ENCODE data around the gene NOLC1. TPM values are rescaled to one million over a fixed set of nuclear protein-coding genes. Genes with fewer than 3 reads are reported as not detected.

Gene NOLC1
- total RNA-seq, 1 donor from 2014 or later: 31.2 TPM

- intact Hi-C loops (cut with micrococcal nuclease): no loop called here
- ATAC-seq: peak; percentile 29
- peak; percentile 58 for DNase-seq
Measured at GRCh38 chr10:102120991-102121738, 31.0 kb upstream of the NOLC1 start.

GRCh38 chr10:102121739-102122372 lies 30.3 kb upstream of the NOLC1 start:
- intact Hi-C loops (cut with micrococcal nuclease): no loop called here
- ATAC-seq: peak; percentile 19
- DNase-seq: no peak

GRCh38 chr10:102122450-102122849 lies 29.7 kb upstream of the NOLC1 start:
- intact Hi-C loops (cut with micrococcal nuclease): no loop called here
- no peak for ATAC-seq
- DNase-seq: no peak

- intact Hi-C loops (cut with micrococcal nuclease): no loop called here
- ATAC-seq (no peak), DNase-seq (no peak)
Measured at GRCh38 chr10:102123223-102123622, 29.0 kb upstream of the NOLC1 start.

- intact Hi-C loops (cut with micrococcal nuclease): no loop called here
- no peak for ATAC-seq
- DNase-seq: no peak
Measured at GRCh38 chr10:102131286-102132170, 20.7 kb upstream of the NOLC1 start.

GRCh38 chr10:102132193-102132562 lies 20.0 kb upstream of the NOLC1 start:
- DNase-seq (no peak), ATAC-seq (no peak)
- intact Hi-C loops (cut with micrococcal nuclease): no loop called here

GRCh38 chr10:102132563-102133372 lies 19.4 kb upstream of the NOLC1 start, which contains the start of gene PPRC1:
Gene PPRC1 (plus strand): TSS chr10:102133040. CDS start chr10:102133069, 29 bp downstream.
- ATAC-seq: peak; percentile 93
- peak; percentile 99 for DNase-seq
- intact Hi-C loops (cut with micrococcal nuclease): no loop called here

GRCh38 chr10:102133373-102134195 lies 18.6 kb upstream of the NOLC1 start:
- intact Hi-C loops (cut with micrococcal nuclease): no loop called here
- ATAC-seq (peak; percentile 53), DNase-seq (peak; percentile 82)

GRCh38 chr10:102134416-102134815 lies 17.8 kb upstream of the NOLC1 start:
- DNase-seq (no peak), ATAC-seq (no peak)
- intact Hi-C loops (cut with micrococcal nuclease): no loop called here

GRCh38 chr10:102135956-102136526 lies 16.1 kb upstream of the NOLC1 start:
- ATAC-seq (no peak), DNase-seq (no peak)
- intact Hi-C loops (cut with micrococcal nuclease): no loop called here

- no peak for DNase-seq
- intact Hi-C loops (cut with micrococcal nuclease): no loop called here
- no peak for ATAC-seq
Measured at GRCh38 chr10:102139281-102140110, 12.7 kb upstream of the NOLC1 start.

GRCh38 chr10:102140218-102140617 lies 12.0 kb upstream of the NOLC1 start:
- ATAC-seq (no peak), DNase-seq (no peak)
- intact Hi-C loops (cut with micrococcal nuclease): no loop called here

- no peak for DNase-seq
- ATAC-seq: no peak
- intact Hi-C loops (cut with micrococcal nuclease): no loop called here
Measured at GRCh38 chr10:102140913-102141540, 11.2 kb upstream of the NOLC1 start.

GRCh38 chr10:102141583-102142107 lies 10.5 kb upstream of the NOLC1 start:
- ATAC-seq (no peak), DNase-seq (no peak)
- intact Hi-C loops (cut with micrococcal nuclease): no loop called here

GRCh38 chr10:102146971-102147428 lies 5.2 kb upstream of the NOLC1 start:
- intact Hi-C loops (cut with micrococcal nuclease): no loop called here
- ATAC-seq: no peak

GRCh38 chr10:102147561-102147960 lies 4.6 kb upstream of the NOLC1 start:
- DNase-seq: no peak
- intact Hi-C loops (cut with micrococcal nuclease): no loop called here
- ATAC-seq: no peak

More at GRCh38 chr10:102146971-102147428, 5.2 kb upstream of the NOLC1 start:
- no peak for DNase-seq
